K562 (cell line): ENCODE data around the gene ZNF280D. TPM values are rescaled to one million over a fixed set of nuclear protein-coding genes. Genes with fewer than 3 reads are reported as not detected.

Source experiments
- ATAC-seq: fragments of 200-7000 bp; cut with Tn5 transposase; 3 replicates; pipeline ENCODE4 v1.9.1; 2020; ENCODE audit warnings: moderate library complexity
- BruUV-seq: library from RNA; stranded (reverse); fragments of 400-500 nt; replicated peaks from 2 replicates; lab custom pipeline; 2021; lab: Mats Ljungman, UMichigan
- CTCF ChIA-PET: fragments of 300-600 bp; formaldehyde crosslinking; extraction: SDS; loops from one replicate; lab custom pipeline; 2021; ENCODE audit warnings: low intra/inter-chr PET ratio; lab: Yijun Ruan, JAX
- POLR2A ChIA-PET: fragments of 300-600, 350-650 bp; sonication (Branson Sonifier 250); formaldehyde crosslinking; extraction: SDS; loops from one replicate; lab custom pipeline; 2021; ENCODE audit warnings: antibody characterized with exemption, inconsistent platforms; lab: Yijun Ruan, JAX
- DNase-seq, 4 experiments: peaks; one replicate each; pipeline versions ENCODE4 v3.0.0 to v3.0.0-alpha.2; 2011 to 2018; ENCODE audit warnings: low spot score in 3 of 4, mixed read lengths in 3 of 4; ENCODE audit errors: extremely low read depth in 1 of 4
- FAIRE-seq: peaks from 2 replicates; lab custom pipeline; 2011; peaks lifted over from hg19 to GRCh38; lab: Jason Lieb, UNC
- H2AFZ ChIP-seq: 2 replicates; pipeline ENCODE4 v1.6.0; 2011; ENCODE audit warnings: low read depth, low read length, control low read depth, inconsistent platforms
- H3K27ac ChIP-seq: fragments of 200-600 bp; 3 replicates; pipeline ENCODE4 v1.8.0; 2011; ENCODE audit warnings: low read depth, mild to moderate bottlenecking, control low read depth, inconsistent platforms, low read length, moderate library complexity, mixed read lengths; ENCODE audit errors: extremely low read depth
- H3K27me3 ChIP-seq, 2 experiments: fragments of 300-600 bp in 1 of 2; 2 replicates in 1 of 2; 3 replicates in 1 of 2; pipeline versions ENCODE4 v1.6.0 to v1.8.0; 2011; ENCODE audit warnings: inconsistent platforms in 2 of 2, low read length in 2 of 2, mild to moderate bottlenecking in 1 of 2, mixed read lengths in 1 of 2, moderate library complexity in 1 of 2; ENCODE audit not compliant: control insufficient read depth in 2 of 2, insufficient read depth in 2 of 2
- H3K36me3 ChIP-seq: fragments of 300-600 bp; 3 replicates; pipeline ENCODE4 v1.8.0; 2011; ENCODE audit warnings: mild to moderate bottlenecking, low read length, inconsistent platforms; ENCODE audit not compliant: control insufficient read depth, insufficient read depth
- H3K4me1 ChIP-seq, 2 experiments: fragments of 200-600 bp in 1 of 2; replicated peaks in 1 of 2; 2 replicates in 1 of 2; 3 replicates in 1 of 2; pipeline versions ENCODE4 v1.5.1 to v1.8.0; 2011; ENCODE audit warnings: inconsistent platforms in 2 of 2, low read length in 2 of 2, mild to moderate bottlenecking in 1 of 2, mixed read lengths in 1 of 2, moderate library complexity in 1 of 2; ENCODE audit not compliant: control insufficient read depth in 2 of 2, insufficient read depth in 2 of 2
- H3K4me2 ChIP-seq: 2 replicates; pipeline ENCODE4 v1.6.1; 2011; ENCODE audit warnings: low read length, control low read depth, inconsistent platforms, mixed read lengths; ENCODE audit not compliant: insufficient read depth
- H3K4me3 ChIP-seq: fragments of 200-600 bp; sonication (generic), shearing (Covaris generic); 2 replicates; pipeline ENCODE4 v1.5.1; 2016; ENCODE audit warnings: control low read depth, inconsistent platforms
- H3K79me2 ChIP-seq: fragments of 200-600 bp; 3 replicates; pipeline ENCODE4 v1.8.0; 2011; ENCODE audit warnings: low read length, inconsistent platforms; ENCODE audit not compliant: control insufficient read depth, insufficient read depth
- H3K9ac ChIP-seq, 2 experiments: 2 replicates each; pipeline versions ENCODE4 v1.6.0 to v1.6.1; 2011; ENCODE audit warnings: low read depth in 2 of 2, low read length in 2 of 2, control low read depth in 1 of 2, inconsistent platforms in 1 of 2, mild to moderate bottlenecking in 1 of 2, mixed read lengths in 1 of 2; ENCODE audit not compliant: insufficient read depth in 1 of 2
- H3K9me1 ChIP-seq: one replicate; pipeline ENCODE4 v1.6.0; 2011; ENCODE audit warnings: inconsistent platforms, mild to moderate bottlenecking, low read length, moderate library complexity; ENCODE audit not compliant: control insufficient read depth, insufficient read depth
- H3K9me3 ChIP-seq: replicated peaks from 2 replicates; pipeline ENCODE4 v1.5.1; 2011; ENCODE audit warnings: low read depth, low read length, inconsistent platforms; ENCODE audit not compliant: control insufficient read depth, insufficient read depth
- H4K20me1 ChIP-seq: replicated peaks from 2 replicates; pipeline ENCODE4 v1.6.1; 2011; ENCODE audit warnings: low read length, inconsistent platforms, mixed read lengths; ENCODE audit not compliant: control insufficient read depth, insufficient read depth
- ELK3 ChIP-seq: fragments of 450-650 bp; formaldehyde crosslinking; IDR thresholded peaks from 2 replicates; pipeline ENCODE4 v1.4.0; 2020; ENCODE audit warnings: mild to moderate bottlenecking
- GTF2A2 ChIP-seq: IDR thresholded peaks from 2 replicates; pipeline ENCODE4 v1.6.1; 2016; ENCODE audit warnings: mild to moderate bottlenecking, missing genetic modification characterization, missing compliant biosample characterization
- MAZ ChIP-seq, 2 experiments: fragments of 450-650 bp in 1 of 2; sonication (generic) in 1 of 2; formaldehyde crosslinking; IDR thresholded peaks in 1 of 2; conservative IDR thresholded peaks in 1 of 2; 2 replicates each; pipeline versions ENCODE4 v1.4.0 to v1.5.0; 2020; ENCODE audit warnings: mild to moderate bottlenecking in 1 of 2, missing genetic modification reagents in 1 of 2
- MTA3 ChIP-seq: fragments of 450-650 bp; formaldehyde crosslinking; IDR thresholded peaks from 2 replicates; pipeline ENCODE4 v1.6.1; 2017; ENCODE audit warnings: mild to moderate bottlenecking, borderline replicate concordance
- MTF1 ChIP-seq: fragments of 250-450 bp; sonication (Bioruptor Pico); IDR thresholded peaks from 2 replicates; pipeline ENCODE4 v1.9.0; 2021; ENCODE audit warnings: moderate library complexity, mild to moderate bottlenecking, inconsistent platforms, borderline replicate concordance
- SREBF1 ChIP-seq: fragments of 150-350 bp; IDR thresholded peaks from 2 replicates; pipeline ENCODE4 v1.6.1; 2014; ENCODE audit warnings: antibody characterized with exemption, low read depth, low read length, borderline replicate concordance
- TCF3 ChIP-seq: sonication (generic); formaldehyde crosslinking; IDR thresholded peaks from 2 replicates; pipeline ENCODE4 v1.4.0; 2020; ENCODE audit warnings: mild to moderate bottlenecking, missing genetic modification reagents
- ZC3H4 ChIP-seq: sonication (generic); formaldehyde crosslinking; IDR thresholded peaks from 2 replicates; pipeline ENCODE4 v1.9.0; 2021; ENCODE audit warnings: missing genetic modification reagents, borderline replicate concordance
- ZC3H8 ChIP-seq: fragments of 450-650 bp; IDR thresholded peaks from 2 replicates; pipeline ENCODE4 v1.6.1; 2017
- ZNF324 ChIP-seq: fragments of 250-450 bp; sonication (Bioruptor Pico); IDR thresholded peaks from 2 replicates; pipeline ENCODE4 v1.4.0; 2020; ENCODE audit warnings: mild to moderate bottlenecking
- ZNF830 ChIP-seq: fragments of 250-450 bp; sonication (Bioruptor Pico); IDR thresholded peaks from 2 replicates; pipeline ENCODE4 v1.5.0; 2021; ENCODE audit warnings: mild to moderate bottlenecking
- WGBS: fragments of 100-300 bp; shearing (Covaris generic); methylation state at CpG from one replicate; pipeline ENCODE4 v1.1.6; 2016; ENCODE audit warnings: low coverage, mixed read lengths; ENCODE audit not compliant: insufficient coverage; ENCODE audit errors: missing lambda C conversion rate; 5-methylcytosine and 5-hydroxymethylcytosine counted together
- in situ Hi-C: fragments of 300-500 bp; cut with MboI; formaldehyde crosslinking; loops from 4 replicates; pipeline ENCODE4 v1.15.0; 2018; ENCODE audit warnings: inconsistent platforms, mixed read lengths
- intact Hi-C: fragments of 100-400 bp; cut with micrococcal nuclease; formaldehyde crosslinking; loops from 2 replicates; pipeline ENCODE4 v1.14.2; 2022
- polyA plus RNA-seq, 8 experiments: library from polyadenylated mRNA; depleted of rRNA in 4 of 8; stranded (reverse) in 5 of 8; unstranded in 3 of 8; fragments of >200 nt; fragmentation: Nextera tagmentation in 2 of 8; fragmentation: Illumina TruSeq in 1 of 8; extraction: Ambion mirVana in 2 of 8; extraction: Trizol in 1 of 8; gene quantifications; 2 replicates each; pipeline versions ENCODE4 v1.2.1 to v1.2.3, GENCODE V29; 2011 to 2014; ENCODE audit warnings: inconsistent platforms in 1 of 8, missing spikeins in 1 of 8
- total RNA-seq, 7 experiments: library from RNA; depleted of rRNA in 6 of 7; stranded (reverse); fragments of >200 nt in 6 of 7; fragmentation: Illumina TruSeq in 2 of 7; extraction: Trizol in 2 of 7; gene quantifications; 2 replicates each; pipeline versions ENCODE4 v1.2.1 to v1.2.3, GENCODE V29; 2011 to 2021; ENCODE audit warnings: low replicate concordance in 1 of 7
- TF ChIP-seq, protein P1 (sequence below): IDR thresholded peaks from 2 replicates; pipeline ENCODE4 v1.6.1; 2011; ENCODE audit not compliant: insufficient read length; ENCODE audit errors: extremely low read depth
- TF ChIP-seq, protein P2 (sequence below): fragments of 250-450 bp; sonication (Bioruptor Pico); IDR thresholded peaks from 2 replicates; pipeline ENCODE4 v1.4.0; 2020
- TF ChIP-seq, protein P3 (sequence below): fragments of 450-650 bp; IDR thresholded peaks from 2 replicates; pipeline ENCODE4 v1.6.1; 2017; ENCODE audit warnings: antibody characterized with exemption

The ZNF280D gene
- total and polyA plus RNA-seq, 9 of the 15 experiments (the other 6 are each of a cell fraction or from before 2014, with no cell fraction given) = 8.3 to 21.8 (median 18.4) TPM

DNA sequence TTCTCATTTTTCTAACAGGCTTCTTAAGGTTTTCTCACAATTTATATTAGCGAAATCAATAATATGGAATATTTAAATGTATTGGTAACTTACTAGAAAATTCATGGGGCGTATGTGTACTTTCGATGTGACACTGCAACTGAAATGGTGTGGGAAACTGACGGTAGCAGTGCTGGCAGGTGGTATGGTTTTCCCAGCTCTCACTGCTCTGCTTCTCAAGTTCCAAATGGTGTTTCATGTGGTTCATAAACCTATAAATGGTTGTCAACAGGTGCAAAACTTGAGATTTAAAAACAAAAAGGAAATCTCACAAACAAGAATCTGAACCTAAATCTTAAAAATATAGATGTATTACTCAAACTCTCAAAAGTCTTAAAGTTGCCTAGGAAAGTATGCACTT, 54.7 kb downstream of the ZNF280D start:
- BruUV-seq = no TSS peak
- ATAC-seq (no peak), FAIRE-seq (no peak), DNase-seq (no peak)
- Histone ChIP-seq H3K27me3 (no peaks in the 10 kb centered on the region), H3K9ac (no peak overlapping the region), H2AFZ (no peak overlapping the region), H3K79me2 (no peaks in the 10 kb centered on the region), H3K4me2 (no peak overlapping the region), H3K4me1 (no peaks in the 10 kb centered on the region), H3K36me3 (no peaks in the 10 kb centered on the region; the same call in 2 of the 3 replicates), H4K20me1 (no peaks in the 10 kb centered on the region), H3K4me3 (no peak overlapping the region), H3K9me3 (no peaks in the 10 kb centered on the region), H3K9me1 (no peaks in the 10 kb centered on the region), H3K27ac (no peak overlapping the region)
- intact Hi-C loops = no loop called here
- ChIA-PET POLR2A (no interaction called here), CTCF (no interaction called here)
- in situ Hi-C loops = no loop called here
- TF ChIP-seq MTF1 (CRISPR knock-in tag) = no peak
- no peak for TF ChIP-seq GTF2A2
- no peak for TF ChIP-seq MTA3
- TF ChIP-seq TCF3 (CRISPR knock-in tag) = no peak
- no peak for TF ChIP-seq SREBF1
- TF ChIP-seq, protein P1, sequence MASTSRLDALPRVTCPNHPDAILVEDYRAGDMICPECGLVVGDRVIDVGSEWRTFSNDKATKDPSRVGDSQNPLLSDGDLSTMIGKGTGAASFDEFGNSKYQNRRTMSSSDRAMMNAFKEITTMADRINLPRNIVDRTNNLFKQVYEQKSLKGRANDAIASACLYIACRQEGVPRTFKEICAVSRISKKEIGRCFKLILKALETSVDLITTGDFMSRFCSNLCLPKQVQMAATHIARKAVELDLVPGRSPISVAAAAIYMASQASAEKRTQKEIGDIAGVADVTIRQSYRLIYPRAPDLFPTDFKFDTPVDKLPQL = no peak
- TF ChIP-seq ZC3H4 (CRISPR knock-in tag) = no peak
- TF ChIP-seq, protein P2, sequence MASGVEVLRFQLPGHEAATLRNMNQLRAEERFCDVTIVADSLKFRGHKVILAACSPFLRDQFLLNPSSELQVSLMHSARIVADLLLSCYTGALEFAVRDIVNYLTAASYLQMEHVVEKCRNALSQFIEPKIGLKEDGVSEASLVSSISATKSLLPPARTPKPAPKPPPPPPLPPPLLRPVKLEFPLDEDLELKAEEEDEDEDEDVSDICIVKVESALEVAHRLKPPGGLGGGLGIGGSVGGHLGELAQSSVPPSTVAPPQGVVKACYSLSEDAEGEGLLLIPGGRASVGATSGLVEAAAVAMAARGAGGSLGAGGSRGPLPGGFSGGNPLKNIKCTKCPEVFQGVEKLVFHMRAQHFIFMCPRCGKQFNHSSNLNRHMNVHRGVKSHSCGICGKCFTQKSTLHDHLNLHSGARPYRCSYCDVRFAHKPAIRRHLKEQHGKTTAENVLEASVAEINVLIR (CRISPR knock-in tag) = no peak
- TF ChIP-seq, protein P3, sequence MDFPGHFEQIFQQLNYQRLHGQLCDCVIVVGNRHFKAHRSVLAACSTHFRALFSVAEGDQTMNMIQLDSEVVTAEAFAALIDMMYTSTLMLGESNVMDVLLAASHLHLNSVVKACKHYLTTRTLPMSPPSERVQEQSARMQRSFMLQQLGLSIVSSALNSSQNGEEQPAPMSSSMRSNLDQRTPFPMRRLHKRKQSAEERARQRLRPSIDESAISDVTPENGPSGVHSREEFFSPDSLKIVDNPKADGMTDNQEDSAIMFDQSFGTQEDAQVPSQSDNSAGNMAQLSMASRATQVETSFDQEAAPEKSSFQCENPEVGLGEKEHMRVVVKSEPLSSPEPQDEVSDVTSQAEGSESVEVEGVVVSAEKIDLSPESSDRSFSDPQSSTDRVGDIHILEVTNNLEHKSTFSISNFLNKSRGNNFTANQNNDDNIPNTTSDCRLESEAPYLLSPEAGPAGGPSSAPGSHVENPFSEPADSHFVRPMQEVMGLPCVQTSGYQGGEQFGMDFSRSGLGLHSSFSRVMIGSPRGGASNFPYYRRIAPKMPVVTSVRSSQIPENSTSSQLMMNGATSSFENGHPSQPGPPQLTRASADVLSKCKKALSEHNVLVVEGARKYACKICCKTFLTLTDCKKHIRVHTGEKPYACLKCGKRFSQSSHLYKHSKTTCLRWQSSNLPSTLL = no peak
- TF ChIP-seq ZC3H8 = no peak
- no peak for TF ChIP-seq ZNF324 (CRISPR knock-in tag)
- no peak for TF ChIP-seq ZNF830 (CRISPR knock-in tag)
- no peak for TF ChIP-seq MAZ (CRISPR knock-in tag; conservative IDR thresholded peaks at IDR 0.05 in 1 of 2, IDR thresholded peaks at IDR 0.05 in 1 of 2)
- TF ChIP-seq ELK3 (CRISPR knock-in tag) = no peak
- WGBS = 86% methylated on average over 4 of the region's 4 CpGs
